GM18498 (cell line): ENCODE measurements around the gene NHSL2.
A peak's percentile ranks its signal among the peaks of the same experiment; 100 is the strongest.

Experiments
- ATAC-seq: cut with Tn5 transposase; IDR thresholded peaks from one replicate; pipeline ENCODE4 v1.9.1; 2021; ENCODE audit warnings: mild to moderate bottlenecking, moderate library complexity; ENCODE audit not compliant: unreplicated experiment

Gene NHSL2

GRCh38 chrX:72102126-72102525 lies 191.5 kb downstream of the NHSL2 start:
- ATAC-seq: no peak

DNA sequence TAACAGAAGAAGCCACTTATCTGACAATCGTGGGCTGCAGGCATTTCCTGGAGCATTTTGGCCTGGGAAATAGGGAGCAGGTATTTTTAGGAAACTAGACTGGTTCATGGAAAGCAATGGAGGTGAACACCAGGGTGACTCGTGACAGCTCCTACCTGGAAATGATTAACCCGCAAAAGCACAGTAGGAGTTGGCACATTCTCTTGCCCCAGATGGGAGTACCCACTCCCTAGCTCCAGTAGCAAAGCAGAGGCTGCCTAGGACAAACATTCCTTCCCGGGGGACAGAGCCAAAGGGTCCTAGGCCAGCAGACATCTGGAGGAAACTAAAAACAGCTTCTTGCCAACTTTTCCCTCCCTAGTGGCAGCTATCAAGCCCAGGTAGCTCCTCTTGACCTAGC lies 192.1 kb downstream of the NHSL2 start:
- ATAC-seq: no peak

GRCh38 chrX:72105436-72105835 lies 194.8 kb downstream of the NHSL2 start:
- ATAC-seq: peak; percentile 53

DNA sequence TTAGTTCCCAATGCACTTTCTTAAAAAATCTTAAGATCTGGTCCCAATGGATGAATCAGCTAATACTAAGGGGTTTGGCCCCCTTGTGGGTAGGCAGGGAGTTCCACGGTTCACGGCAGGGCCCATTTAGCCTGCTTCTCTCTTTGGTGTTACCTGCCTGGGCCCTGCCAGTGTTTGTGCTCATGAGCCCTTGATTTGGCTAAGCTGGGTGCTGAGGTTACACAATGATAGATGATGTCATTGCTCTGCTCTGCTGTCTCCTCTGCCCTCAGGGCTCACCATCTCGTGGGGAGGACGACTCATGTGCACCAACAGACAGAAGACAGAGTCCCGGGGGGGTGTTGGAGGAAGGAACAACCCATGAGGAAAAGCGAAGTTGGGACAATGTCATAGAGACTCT lies 196.7 kb downstream of the NHSL2 start:
- no peak for ATAC-seq

- no peak for ATAC-seq
These were observed 197.4 kb downstream of the NHSL2 start for GRCh38 chrX:72107841-72108595.

GRCh38 chrX:72108666-72109065 lies 198.0 kb downstream of the NHSL2 start:
- ATAC-seq: no peak

GRCh38 chrX:72110051-72110875 lies 199.6 kb downstream of the NHSL2 start:
- no peak for ATAC-seq

GRCh38 chrX:72110876-72111708 lies 200.4 kb downstream of the NHSL2 start:
- ATAC-seq: no peak

- ATAC-seq: no peak
These were observed 202.8 kb downstream of the NHSL2 start for GRCh38 chrX:72113461-72113860.

- no peak for ATAC-seq
These were observed 203.7 kb downstream of the NHSL2 start for GRCh38 chrX:72114306-72114705.

GRCh38 chrX:72114807-72115206 lies 204.2 kb downstream of the NHSL2 start:
- no peak for ATAC-seq

GRCh38 chrX:72115380-72115779 lies 204.7 kb downstream of the NHSL2 start:
- no peak for ATAC-seq

DNA sequence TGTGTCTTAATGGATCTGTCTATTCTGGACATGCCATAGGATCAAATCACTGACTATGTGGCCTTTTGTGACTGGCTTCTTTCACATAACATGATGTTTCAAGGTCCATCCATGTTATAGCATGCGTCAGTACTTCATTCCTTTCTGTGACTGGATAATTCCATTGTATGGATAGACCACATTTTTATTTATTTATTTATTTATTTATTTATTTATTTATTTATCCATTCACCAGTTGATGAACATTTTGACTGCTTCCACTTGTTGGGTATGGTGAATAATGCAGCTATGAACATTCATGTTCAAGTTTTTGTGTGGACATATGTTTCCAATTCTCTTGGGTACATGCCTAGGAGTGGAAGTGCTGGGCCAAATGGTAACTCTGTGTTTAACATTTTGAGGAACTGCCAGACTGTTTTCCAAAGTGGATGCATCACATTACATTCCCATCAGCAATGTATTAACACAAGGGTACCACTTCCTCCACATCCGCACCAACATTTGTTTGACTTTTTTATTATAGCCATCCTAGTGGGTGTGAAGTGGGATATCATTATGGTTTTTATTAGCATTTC lies 207.1 kb downstream of the NHSL2 start:
- ATAC-seq: no peak

- ATAC-seq: no peak
These were observed 210.2 kb downstream of the NHSL2 start for GRCh38 chrX:72120837-72121236.

DNA sequence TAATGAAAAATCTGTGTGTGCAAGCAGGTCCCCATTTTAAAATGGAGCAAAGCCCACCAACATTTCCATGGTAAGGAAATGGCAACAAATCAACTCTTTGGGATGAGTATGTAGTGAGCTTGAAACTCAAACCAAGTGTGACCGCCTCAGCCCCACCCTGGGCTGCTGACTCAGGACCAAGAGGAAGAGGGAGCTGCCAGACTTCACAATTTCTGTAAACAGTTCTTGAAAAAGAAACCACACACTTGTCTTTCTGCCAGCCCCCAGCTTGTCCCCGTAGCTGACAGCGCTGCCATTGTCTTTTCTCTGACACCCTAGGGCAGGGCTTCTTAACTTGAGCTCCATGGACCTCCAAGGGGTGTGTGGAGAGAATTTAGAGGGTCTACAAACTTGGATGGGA lies 210.7 kb downstream of the NHSL2 start:
- peak; percentile 81 for ATAC-seq

- ATAC-seq: no peak
These were observed 212.1 kb downstream of the NHSL2 start for GRCh38 chrX:72122621-72123337.

DNA sequence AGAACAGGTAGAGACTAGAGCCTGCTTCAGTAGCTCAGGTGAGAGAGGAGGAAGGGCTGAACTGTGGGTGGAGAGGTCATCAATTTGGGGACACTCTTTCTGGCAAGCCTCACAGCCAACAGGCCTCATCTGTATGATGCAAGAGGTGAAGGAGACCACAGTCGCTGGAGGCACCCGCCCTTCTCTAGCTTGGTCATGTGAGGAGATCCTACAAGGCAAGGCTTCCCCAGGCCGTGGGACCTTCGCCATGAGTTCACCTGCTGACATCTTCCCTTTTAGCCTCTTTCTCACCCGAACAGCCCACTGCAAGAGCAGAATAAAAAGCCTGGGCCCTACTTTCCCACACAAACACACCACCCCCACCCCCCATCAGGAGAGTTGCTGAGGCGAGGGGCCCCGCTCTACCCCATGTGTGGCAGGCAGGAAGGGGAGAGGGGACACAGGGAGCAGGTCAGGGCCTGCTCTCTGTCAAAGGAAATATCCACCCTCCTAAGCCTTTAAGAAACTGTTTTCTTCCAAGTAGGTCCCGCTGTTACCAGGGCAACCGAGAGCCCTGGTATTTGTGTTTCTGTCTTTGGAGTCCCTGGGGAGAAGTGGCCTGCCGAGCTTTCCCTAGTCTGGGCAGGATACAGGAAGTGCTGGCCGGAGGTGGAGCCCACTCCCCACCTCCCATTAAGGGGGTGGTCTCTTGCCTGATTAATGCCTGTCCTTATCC lies 213.0 kb downstream of the NHSL2 start:
- ATAC-seq: no peak

DNA sequence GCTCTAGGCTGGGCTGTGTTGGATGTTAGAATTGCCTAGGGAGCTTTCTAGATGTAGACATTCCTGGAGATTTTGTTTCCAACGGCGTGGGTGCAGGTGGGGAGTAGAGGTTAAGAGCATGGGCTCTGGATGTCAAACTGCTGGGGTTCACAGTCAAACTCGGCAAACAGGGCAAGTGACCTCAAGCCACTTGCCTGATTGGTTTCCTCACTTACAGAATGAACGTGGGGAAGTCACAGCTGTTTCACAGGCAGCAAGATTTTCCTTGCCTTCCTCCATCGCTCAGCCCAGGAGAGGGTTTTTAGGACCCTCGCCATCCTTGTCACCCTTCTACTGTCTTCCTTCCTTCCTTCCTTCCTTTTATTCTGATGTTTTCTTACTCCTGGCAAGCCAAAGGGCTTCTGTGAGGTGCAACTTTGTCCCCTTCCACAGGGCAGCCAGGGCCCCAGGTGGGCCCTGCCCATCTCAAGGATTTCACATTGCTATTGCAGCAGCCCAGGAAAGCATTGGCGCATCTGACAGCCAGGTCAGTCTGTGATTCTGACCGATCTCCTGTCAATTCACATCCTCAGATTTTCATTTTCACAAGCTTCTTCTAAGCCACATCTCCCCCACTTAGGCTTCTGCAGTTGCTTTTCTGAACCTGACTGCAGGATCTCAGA lies 214.0 kb downstream of the NHSL2 start:
- ATAC-seq: no peak

DNA sequence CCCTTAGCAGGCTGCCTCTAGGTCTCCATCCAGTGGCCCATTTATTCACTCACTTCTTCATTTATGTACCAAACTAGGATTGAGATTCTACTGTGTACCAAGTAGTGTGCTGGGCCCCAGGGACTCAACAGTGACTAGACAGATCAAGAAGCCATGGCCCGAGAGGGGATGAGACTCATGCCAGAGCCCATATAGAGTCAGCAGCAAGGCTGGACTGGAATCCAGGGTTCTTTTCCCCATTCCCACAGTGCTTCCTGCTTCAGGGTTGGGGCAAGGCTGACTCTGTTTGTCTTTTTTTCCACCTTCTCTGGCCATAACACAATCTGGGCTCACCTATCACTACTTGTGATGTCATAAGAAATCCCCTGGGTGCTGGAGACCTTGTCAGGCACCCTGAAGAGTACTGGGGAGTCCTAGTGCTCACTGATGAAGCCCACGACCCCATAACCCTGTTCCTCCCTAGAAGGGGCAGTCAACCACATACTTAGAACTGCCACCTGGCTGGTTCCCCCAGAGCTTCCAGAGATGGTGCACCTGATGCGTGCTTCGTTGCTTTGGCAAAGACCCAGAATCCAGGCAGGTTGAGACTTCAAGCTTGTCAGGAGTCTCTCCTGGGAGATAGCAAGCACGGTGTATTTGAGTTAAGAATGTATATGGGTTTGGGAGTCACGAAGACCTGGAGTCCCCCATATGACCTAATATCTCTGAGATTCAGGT lies 214.8 kb downstream of the NHSL2 start:
- no peak for ATAC-seq
